ENCODE results near the gene PODNL1. TPM values are rescaled to one million over a fixed set of nuclear protein-coding genes. Genes with fewer than 3 reads are reported as not detected.

PODNL1 gene
- total and polyA plus RNA-seq, 8 donors = 0.92 to 3.4 (median 1.3) TPM; not detected in 5

- DNase-seq = no peak
- 93 to 100% (median 94%) methylated on average over 1 to 14 of the region's 14 CpGs for WGBS, 5 donors
- TF ChIP-seq POLR2A (IDR thresholded peaks at IDR 0.05) (no peak), CTCF (IDR thresholded peaks at IDR 0.05) (no peak), EP300 (IDR thresholded peaks at IDR 0.05) (no peak), POLR2AphosphoS5 (IDR thresholded peaks at IDR 0.05) (no peak)
- no peaks in the 10 kb centered on the region for H3K27me3 ChIP-seq
- no peak overlapping the region for H3K27ac ChIP-seq
- no peak overlapping the region for H3K4me3 ChIP-seq
- intact Hi-C loops (cut with DNase I; ENCODE audit: low total_unique reads) = no loop called here
- H3K9me3 ChIP-seq = no peaks in the 10 kb centered on the region
- H3K36me3 ChIP-seq = peaks cover 53 to 100% (median 99%) of the 10 kb centered on the region in 4 donors
- peaks cover 0 to 11% (median 2%) of the 10 kb centered on the region in 4 donors for H3K4me1 ChIP-seq
These were observed 28.5 kb upstream of the PODNL1 start for GRCh38 chr19:13966684-13967128.

- DNase-seq = no peak
- Histone ChIP-seq H3K27ac (no peak overlapping the region), H3K27me3 (no peaks in the 10 kb centered on the region), H3K9me3 (no peaks in the 10 kb centered on the region), H3K4me3 (no peak overlapping the region), H3K36me3 (peaks cover 57 to 100% (median 99%) of the 10 kb centered on the region in 4 donors), H3K4me1 (peaks cover 0 to 11% (median 2%) of the 10 kb centered on the region in 4 donors)
- intact Hi-C loops (cut with DNase I; ENCODE audit: low total_unique reads) = no loop called here
- WGBS, 5 donors = 88 to 95% (median 93%) methylated on average over 16 to 20 of the region's 20 CpGs
- TF ChIP-seq POLR2A (IDR thresholded peaks at IDR 0.05) (no peak), CTCF (IDR thresholded peaks at IDR 0.05) (no peak), EP300 (IDR thresholded peaks at IDR 0.05) (no peak), POLR2AphosphoS5 (IDR thresholded peaks at IDR 0.05) (no peak)
These were observed 27.9 kb upstream of the PODNL1 start for GRCh38 chr19:13965926-13966683.

- DNase-seq = no peak
- Histone ChIP-seq H3K4me1 (peaks cover 0 to 11% (median 2%) of the 10 kb centered on the region in 4 donors), H3K27ac (no peak overlapping the region), H3K9me3 (no peaks in the 10 kb centered on the region), H3K36me3 (peaks cover 64 to 100% (median 99%) of the 10 kb centered on the region in 4 donors), H3K4me3 (no peak overlapping the region), H3K27me3 (no peaks in the 10 kb centered on the region)
- 87 to 91% (median 91%) methylated on average over 21 to 24 of the region's 24 CpGs for WGBS, 5 donors
- intact Hi-C loops (cut with DNase I; ENCODE audit: low total_unique reads) = no loop called here
- no peak for TF ChIP-seq POLR2A (IDR thresholded peaks at IDR 0.05)
- no peak for TF ChIP-seq CTCF (IDR thresholded peaks at IDR 0.05)
- TF ChIP-seq EP300 (IDR thresholded peaks at IDR 0.05) = no peak
These were observed 27.2 kb upstream of the PODNL1 start for GRCh38 chr19:13965377-13965896.

- no peak for TF ChIP-seq POLR2AphosphoS5 (IDR thresholded peaks at IDR 0.05)
- no peak for TF ChIP-seq CTCF (IDR thresholded peaks at IDR 0.05)
- TF ChIP-seq POLR2A (IDR thresholded peaks at IDR 0.05) = no peak
- no peak for TF ChIP-seq EP300 (IDR thresholded peaks at IDR 0.05)
- H3K36me3 ChIP-seq = peaks cover 67 to 100% (median 99%) of the 10 kb centered on the region in 4 donors
These were observed 26.6 kb upstream of the PODNL1 start for GRCh38 chr19:13964776-13965175.

More at GRCh38 chr19:13964776-13965175, 26.6 kb upstream of the PODNL1 start:
- Histone ChIP-seq H3K9me3 (no peaks in the 10 kb centered on the region), H3K27me3 (no peaks in the 10 kb centered on the region), H3K4me1 (peaks cover 0 to 11% (median 2%) of the 10 kb centered on the region in 4 donors), H3K27ac (no peak overlapping the region), H3K4me3 (no peak overlapping the region)
- 81 to 88% (median 86%) methylated on average over 5 of the region's 5 CpGs for WGBS, 5 donors
- DNase-seq = no peak
- intact Hi-C loops (cut with DNase I; ENCODE audit: low total_unique reads) = no loop called here
